GM19043 (cell line): ENCODE measurements around the gene KIF18A.

Source experiments
- ATAC-seq: cut with Tn5 transposase; IDR thresholded peaks from one replicate; pipeline ENCODE4 v1.9.1; 2021; ENCODE audit warnings: low read depth; ENCODE audit not compliant: unreplicated experiment

Gene KIF18A

DNA sequence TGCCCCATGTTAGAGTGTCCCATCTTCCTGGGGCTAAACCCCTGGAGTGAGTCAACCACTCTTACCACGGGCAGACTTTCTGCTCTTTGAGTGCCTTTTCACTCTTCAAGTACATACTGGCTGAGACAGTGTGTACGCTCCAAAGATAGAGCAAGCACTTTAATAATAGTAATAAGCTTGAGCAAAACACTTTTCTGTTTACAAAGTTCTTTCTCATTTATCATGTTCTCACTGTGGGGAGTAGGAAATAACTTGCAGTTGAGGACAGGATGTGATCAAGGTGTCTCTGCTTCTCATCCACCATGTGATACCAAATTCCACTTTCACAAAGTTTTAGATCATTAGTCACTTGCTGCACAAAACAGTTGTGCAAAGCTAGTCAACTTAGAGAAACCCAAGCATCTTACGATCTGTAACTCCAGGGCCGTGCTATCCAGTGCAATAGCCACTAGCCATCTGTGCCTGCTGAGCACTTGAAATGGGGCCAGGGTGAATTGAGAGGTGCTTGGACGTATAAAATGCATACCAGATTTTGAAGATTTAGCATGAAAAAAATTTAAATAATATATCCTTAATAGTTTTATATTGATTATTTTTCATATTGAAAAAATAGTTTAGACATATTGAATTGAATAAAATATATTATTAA, 135.3 kb downstream of the KIF18A start:
- no peak for ATAC-seq

DNA sequence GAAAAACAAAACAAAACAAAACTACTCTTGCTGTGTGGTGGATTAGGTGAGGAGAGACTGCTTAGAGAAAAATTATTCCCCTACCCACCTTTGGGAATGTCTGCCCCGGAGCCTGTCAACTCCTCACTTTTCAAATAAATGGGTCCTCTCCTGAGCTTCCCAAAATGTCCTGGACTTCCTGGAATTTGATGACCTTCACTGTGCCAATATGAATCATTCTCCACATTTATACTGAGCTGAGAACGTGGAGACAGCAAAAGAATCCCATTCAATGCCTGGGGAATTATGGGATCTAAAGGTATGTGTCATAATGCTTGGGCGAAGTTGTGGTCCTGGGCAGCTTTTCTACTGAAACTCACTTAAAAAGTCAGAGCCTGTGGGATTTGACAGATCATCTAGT, 136.8 kb downstream of the KIF18A start:
- ATAC-seq = no peak
